K562 (cell line): ENCODE measurements around the gene CUX1. TPM values are rescaled to one million over a fixed set of nuclear protein-coding genes. Genes with fewer than 3 reads are reported as not detected.

Source experiments
- CC2D1A ChIP-seq: fragments of 450-650 bp; IDR thresholded peaks from 2 replicates; pipeline ENCODE4 v1.6.1; 2017; ENCODE audit warnings: mild to moderate bottlenecking
- CEBPB ChIP-seq: fragments of 450-650 bp; IDR thresholded peaks from 2 replicates; pipeline ENCODE4 v1.6.1; 2016; ENCODE audit warnings: missing genetic modification characterization, missing compliant biosample characterization
- CHD2 ChIP-seq: IDR thresholded peaks from 2 replicates; pipeline ENCODE4 v1.6.1; 2011; ENCODE audit warnings: low read depth, low read length
- CREB1 ChIP-seq, 2 experiments: sonication (generic) in 1 of 2; formaldehyde crosslinking in 1 of 2; IDR thresholded peaks; 2 replicates each; pipeline versions ENCODE4 v1.6.1 to v1.8.0; 2012 to 2022; ENCODE audit warnings: inconsistent platforms in 1 of 2, mild to moderate bottlenecking in 1 of 2, missing genetic modification reagents in 1 of 2, moderate library complexity in 1 of 2
- EGR1 ChIP-seq: fragments of 450-650 bp; conservative IDR thresholded peaks from 2 replicates; pipeline ENCODE4 v1.6.1; 2017; ENCODE audit warnings: mild to moderate bottlenecking
- EP300 ChIP-seq: IDR thresholded peaks from 2 replicates; pipeline ENCODE4 v1.6.1; 2012; ENCODE audit warnings: low read length, improper control_type of control experiment
- FOXJ3 ChIP-seq: sonication (generic); formaldehyde crosslinking; IDR thresholded peaks from 2 replicates; pipeline ENCODE4 v1.4.0; 2020; ENCODE audit warnings: mild to moderate bottlenecking, missing genetic modification reagents
- FOXK1 ChIP-seq: sonication (generic); formaldehyde crosslinking; IDR thresholded peaks from 2 replicates; pipeline ENCODE4 v1.8.0; 2022; ENCODE audit warnings: missing genetic modification reagents, mild to moderate bottlenecking, borderline replicate concordance
- GATAD2A ChIP-seq: fragments of 450-650 bp; IDR thresholded peaks from 2 replicates; pipeline ENCODE4 v1.6.1; 2017
- GTF2E2 ChIP-seq: fragments of 200-800 bp; sonication (Bioruptor generic); IDR thresholded peaks from 2 replicates; pipeline ENCODE4 v1.6.1; 2016; ENCODE audit warnings: missing genetic modification characterization, missing compliant biosample characterization
- LARP7 ChIP-seq: fragments of 450-650 bp; IDR thresholded peaks from 2 replicates; pipeline ENCODE4 v1.6.1; 2016
- MCM2 ChIP-seq: fragments of 450-650 bp; IDR thresholded peaks from 2 replicates; pipeline ENCODE4 v1.6.1; 2017; ENCODE audit warnings: low read depth, mild to moderate bottlenecking
- MED1 ChIP-seq: sonication (generic); formaldehyde crosslinking; IDR thresholded peaks from 2 replicates; pipeline ENCODE4 v1.8.1; 2023; ENCODE audit warnings: missing genetic modification reagents, borderline replicate concordance
- RFX5 ChIP-seq: IDR thresholded peaks from 2 replicates; pipeline ENCODE4 v1.6.1; 2011; ENCODE audit warnings: low read depth, mild to moderate bottlenecking, improper control_type of control experiment, low read length
- SAFB2 ChIP-seq: fragments of 200-400 bp; formaldehyde crosslinking; IDR thresholded peaks from 2 replicates; pipeline ENCODE4 v1.6.1; 2018; ENCODE audit warnings: borderline replicate concordance, low read length, low read depth, moderate library complexity; ENCODE audit not compliant: severe bottlenecking
- THRB ChIP-seq: fragments of 450-650 bp; formaldehyde crosslinking; conservative IDR thresholded peaks from 2 replicates; pipeline ENCODE4 v1.4.0; 2022; ENCODE audit warnings: mild to moderate bottlenecking, missing genetic modification characterization
- ZC3H4 ChIP-seq: sonication (generic); formaldehyde crosslinking; IDR thresholded peaks from 2 replicates; pipeline ENCODE4 v1.9.0; 2021; ENCODE audit warnings: missing genetic modification reagents, borderline replicate concordance
- ZNF134 ChIP-seq: fragments of 250-450 bp; sonication (Bioruptor Pico); conservative IDR thresholded peaks from 2 replicates; pipeline ENCODE4 v1.4.0; 2020
- ZNF197 ChIP-seq: fragments of 200-800 bp; sonication (Bioruptor generic); IDR thresholded peaks from 2 replicates; pipeline ENCODE4 v1.6.1; 2016; ENCODE audit warnings: low read depth, missing genetic modification characterization, missing compliant biosample characterization
- ZNF324 ChIP-seq: fragments of 250-450 bp; sonication (Bioruptor Pico); IDR thresholded peaks from 2 replicates; pipeline ENCODE4 v1.4.0; 2020; ENCODE audit warnings: mild to moderate bottlenecking
- ZNF444 ChIP-seq: fragments of 250-450 bp; sonication (Bioruptor Pico); IDR thresholded peaks from 2 replicates; pipeline ENCODE4 v1.4.0; 2020; ENCODE audit warnings: mild to moderate bottlenecking, moderate library complexity
- polyA plus RNA-seq, 8 experiments: library from polyadenylated mRNA; depleted of rRNA in 4 of 8; stranded (reverse) in 5 of 8; unstranded in 3 of 8; fragments of >200 nt; fragmentation: Nextera tagmentation in 2 of 8; fragmentation: Illumina TruSeq in 1 of 8; extraction: Ambion mirVana in 2 of 8; extraction: Trizol in 1 of 8; gene quantifications; 2 replicates each; pipeline versions ENCODE4 v1.2.1 to v1.2.3, GENCODE V29; 2011 to 2014; ENCODE audit warnings: inconsistent platforms in 1 of 8, missing spikeins in 1 of 8
- total RNA-seq, 7 experiments: library from RNA; depleted of rRNA in 6 of 7; stranded (reverse); fragments of >200 nt in 6 of 7; fragmentation: Illumina TruSeq in 2 of 7; extraction: Trizol in 2 of 7; gene quantifications; 2 replicates each; pipeline versions ENCODE4 v1.2.1 to v1.2.3, GENCODE V29; 2011 to 2021; ENCODE audit warnings: low replicate concordance in 1 of 7
- TF ChIP-seq, protein P1 (sequence below): sonication (generic); formaldehyde crosslinking; IDR thresholded peaks from 2 replicates; pipeline ENCODE4 v1.8.0; 2022; ENCODE audit warnings: missing genetic modification reagents, mild to moderate bottlenecking, borderline replicate concordance
- TF ChIP-seq, protein P2 (sequence below): IDR thresholded peaks from 3 replicates; pipeline ENCODE4 v1.6.1; 2011; ENCODE audit warnings: borderline replicate concordance, mild to moderate bottlenecking, moderate library complexity; ENCODE audit not compliant: insufficient read length; ENCODE audit errors: extremely low read depth

The CUX1 gene
- total and polyA plus RNA-seq, 9 of the 15 experiments (the other 6 are each of a cell fraction or from before 2014, with no cell fraction given), result 3.6 to 55.3 (median 25.2) TPM

- TF ChIP-seq THRB (CRISPR knock-in tag) (no peak; the same call in 1 of the 2 replicates), ZC3H4 (CRISPR knock-in tag) (no peak), LARP7 (no peak), CHD2 (peak; percentile 52), FOXJ3 (CRISPR knock-in tag) (no peak), CREB1 (IDR thresholded peaks at IDR 0.05) (peak; percentile 77), CREB1 (CRISPR knock-in tag; IDR thresholded peaks at IDR 0.05) (peak; percentile 70; the same call in 1 of the 2 replicates), SAFB2 (no peak), MED1 (CRISPR knock-in tag) (no peak), EGR1 (peak; percentile 78), FOXK1 (CRISPR knock-in tag) (no peak), RFX5 (peak; percentile 11; the same call in 1 of the 2 replicates), CC2D1A (peak; percentile 49), CEBPB (tag) (no peak; the same call in 1 of the 2 replicates), ZNF444 (CRISPR knock-in tag) (no peak), EP300 (peak; percentile 68), MCM2 (no peak), GATAD2A (0 out of 2 replicates have a peak, but pooled peaks have one; percentile 24), ZNF134 (peak; percentile 75), ZNF324 (no peak; the same call in 1 of the 2 replicates), ZNF197 (CRISPR knock-in tag) (no peak), GTF2E2 (tag) (peak; percentile 90; the same call in 1 of the 2 replicates)
- TF ChIP-seq, protein P1, sequence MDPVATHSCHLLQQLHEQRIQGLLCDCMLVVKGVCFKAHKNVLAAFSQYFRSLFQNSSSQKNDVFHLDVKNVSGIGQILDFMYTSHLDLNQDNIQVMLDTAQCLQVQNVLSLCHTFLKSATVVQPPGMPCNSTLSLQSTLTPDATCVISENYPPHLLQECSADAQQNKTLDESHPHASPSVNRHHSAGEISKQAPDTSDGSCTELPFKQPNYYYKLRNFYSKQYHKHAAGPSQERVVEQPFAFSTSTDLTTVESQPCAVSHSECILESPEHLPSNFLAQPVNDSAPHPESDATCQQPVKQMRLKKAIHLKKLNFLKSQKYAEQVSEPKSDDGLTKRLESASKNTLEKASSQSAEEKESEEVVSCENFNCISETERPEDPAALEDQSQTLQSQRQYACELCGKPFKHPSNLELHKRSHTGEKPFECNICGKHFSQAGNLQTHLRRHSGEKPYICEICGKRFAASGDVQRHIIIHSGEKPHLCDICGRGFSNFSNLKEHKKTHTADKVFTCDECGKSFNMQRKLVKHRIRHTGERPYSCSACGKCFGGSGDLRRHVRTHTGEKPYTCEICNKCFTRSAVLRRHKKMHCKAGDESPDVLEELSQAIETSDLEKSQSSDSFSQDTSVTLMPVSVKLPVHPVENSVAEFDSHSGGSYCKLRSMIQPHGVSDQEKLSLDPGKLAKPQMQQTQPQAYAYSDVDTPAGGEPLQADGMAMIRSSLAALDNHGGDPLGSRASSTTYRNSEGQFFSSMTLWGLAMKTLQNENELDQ (CRISPR knock-in tag), result no peak
- TF ChIP-seq, protein P2, sequence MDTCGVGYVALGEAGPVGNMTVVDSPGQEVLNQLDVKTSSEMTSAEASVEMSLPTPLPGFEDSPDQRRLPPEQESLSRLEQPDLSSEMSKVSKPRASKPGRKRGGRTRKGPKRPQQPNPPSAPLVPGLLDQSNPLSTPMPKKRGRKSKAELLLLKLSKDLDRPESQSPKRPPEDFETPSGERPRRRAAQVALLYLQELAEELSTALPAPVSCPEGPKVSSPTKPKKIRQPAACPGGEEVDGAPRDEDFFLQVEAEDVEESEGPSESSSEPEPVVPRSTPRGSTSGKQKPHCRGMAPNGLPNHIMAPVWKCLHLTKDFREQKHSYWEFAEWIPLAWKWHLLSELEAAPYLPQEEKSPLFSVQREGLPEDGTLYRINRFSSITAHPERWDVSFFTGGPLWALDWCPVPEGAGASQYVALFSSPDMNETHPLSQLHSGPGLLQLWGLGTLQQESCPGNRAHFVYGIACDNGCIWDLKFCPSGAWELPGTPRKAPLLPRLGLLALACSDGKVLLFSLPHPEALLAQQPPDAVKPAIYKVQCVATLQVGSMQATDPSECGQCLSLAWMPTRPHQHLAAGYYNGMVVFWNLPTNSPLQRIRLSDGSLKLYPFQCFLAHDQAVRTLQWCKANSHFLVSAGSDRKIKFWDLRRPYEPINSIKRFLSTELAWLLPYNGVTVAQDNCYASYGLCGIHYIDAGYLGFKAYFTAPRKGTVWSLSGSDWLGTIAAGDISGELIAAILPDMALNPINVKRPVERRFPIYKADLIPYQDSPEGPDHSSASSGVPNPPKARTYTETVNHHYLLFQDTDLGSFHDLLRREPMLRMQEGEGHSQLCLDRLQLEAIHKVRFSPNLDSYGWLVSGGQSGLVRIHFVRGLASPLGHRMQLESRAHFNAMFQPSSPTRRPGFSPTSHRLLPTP, result peak; percentile 24
Measured at GRCh38 chr7:101856473-101857357, 39.3 kb downstream of the CUX1 start (continued).
